ENCODE data around the gene LKAAEAR1. TPM values are rescaled to one million over a fixed set of nuclear protein-coding genes. Genes with fewer than 3 reads are reported as not detected.

Gene LKAAEAR1
- total and polyA plus RNA-seq, 2 of the 13 experiments (the other 11 are each of a cell fraction or from before 2014, with no cell fraction given): not detected

GRCh38 chr20:64079273-64080012 lies 4.8 kb downstream of the LKAAEAR1 start, which contains the start of gene RGS19 (continued):
- TF ChIP-seq CENPX (CRISPR knock-in tag; IDR thresholded peaks at IDR 0.05) (no peak), CC2D1A (CRISPR knock-in tag; IDR thresholded peaks at IDR 0.05) (no peak), RXRA (CRISPR knock-in tag; IDR thresholded peaks at IDR 0.05) (peak; percentile 79), ZNF331 (CRISPR knock-in tag; IDR thresholded peaks at IDR 0.05) (no peak), ZBTB40 (IDR thresholded peaks at IDR 0.05) (no peak), ZBTB40 (CRISPR knock-in tag; IDR thresholded peaks at IDR 0.05) (no peak; the same call in 1 of the 2 replicates), MIER3 (CRISPR knock-in tag; IDR thresholded peaks at IDR 0.05; ENCODE audit: borderline replicate concordance) (no peak), ETV6 (CRISPR knock-in tag; conservative IDR thresholded peaks at IDR 0.05) (no peak; the same call in 1 of the 2 replicates), SYNCRIP (IDR thresholded peaks at IDR 0.05; ENCODE audit: insufficient read depth, low read depth, low read length) (no peak), HNF4G (IDR thresholded peaks at IDR 0.05; ENCODE audit: borderline replicate concordance, low read depth, low read length) (no peak), HNF4G (CRISPR knock-in tag; IDR thresholded peaks at IDR 0.05; ENCODE audit: borderline replicate concordance, low read depth) (no peak), ZNF678 (CRISPR knock-in tag; IDR thresholded peaks at IDR 0.05) (0 out of 2 replicates have a peak, but pooled peaks have one; percentile 73), MIXL1 (CRISPR knock-in tag; IDR thresholded peaks at IDR 0.05) (no peak)
- TF ChIP-seq, protein P1, sequence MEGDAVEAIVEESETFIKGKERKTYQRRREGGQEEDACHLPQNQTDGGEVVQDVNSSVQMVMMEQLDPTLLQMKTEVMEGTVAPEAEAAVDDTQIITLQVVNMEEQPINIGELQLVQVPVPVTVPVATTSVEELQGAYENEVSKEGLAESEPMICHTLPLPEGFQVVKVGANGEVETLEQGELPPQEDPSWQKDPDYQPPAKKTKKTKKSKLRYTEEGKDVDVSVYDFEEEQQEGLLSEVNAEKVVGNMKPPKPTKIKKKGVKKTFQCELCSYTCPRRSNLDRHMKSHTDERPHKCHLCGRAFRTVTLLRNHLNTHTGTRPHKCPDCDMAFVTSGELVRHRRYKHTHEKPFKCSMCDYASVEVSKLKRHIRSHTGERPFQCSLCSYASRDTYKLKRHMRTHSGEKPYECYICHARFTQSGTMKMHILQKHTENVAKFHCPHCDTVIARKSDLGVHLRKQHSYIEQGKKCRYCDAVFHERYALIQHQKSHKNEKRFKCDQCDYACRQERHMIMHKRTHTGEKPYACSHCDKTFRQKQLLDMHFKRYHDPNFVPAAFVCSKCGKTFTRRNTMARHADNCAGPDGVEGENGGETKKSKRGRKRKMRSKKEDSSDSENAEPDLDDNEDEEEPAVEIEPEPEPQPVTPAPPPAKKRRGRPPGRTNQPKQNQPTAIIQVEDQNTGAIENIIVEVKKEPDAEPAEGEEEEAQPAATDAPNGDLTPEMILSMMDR (CRISPR knock-in tag; IDR thresholded peaks at IDR 0.05): no peak
- TF ChIP-seq, protein P2, sequence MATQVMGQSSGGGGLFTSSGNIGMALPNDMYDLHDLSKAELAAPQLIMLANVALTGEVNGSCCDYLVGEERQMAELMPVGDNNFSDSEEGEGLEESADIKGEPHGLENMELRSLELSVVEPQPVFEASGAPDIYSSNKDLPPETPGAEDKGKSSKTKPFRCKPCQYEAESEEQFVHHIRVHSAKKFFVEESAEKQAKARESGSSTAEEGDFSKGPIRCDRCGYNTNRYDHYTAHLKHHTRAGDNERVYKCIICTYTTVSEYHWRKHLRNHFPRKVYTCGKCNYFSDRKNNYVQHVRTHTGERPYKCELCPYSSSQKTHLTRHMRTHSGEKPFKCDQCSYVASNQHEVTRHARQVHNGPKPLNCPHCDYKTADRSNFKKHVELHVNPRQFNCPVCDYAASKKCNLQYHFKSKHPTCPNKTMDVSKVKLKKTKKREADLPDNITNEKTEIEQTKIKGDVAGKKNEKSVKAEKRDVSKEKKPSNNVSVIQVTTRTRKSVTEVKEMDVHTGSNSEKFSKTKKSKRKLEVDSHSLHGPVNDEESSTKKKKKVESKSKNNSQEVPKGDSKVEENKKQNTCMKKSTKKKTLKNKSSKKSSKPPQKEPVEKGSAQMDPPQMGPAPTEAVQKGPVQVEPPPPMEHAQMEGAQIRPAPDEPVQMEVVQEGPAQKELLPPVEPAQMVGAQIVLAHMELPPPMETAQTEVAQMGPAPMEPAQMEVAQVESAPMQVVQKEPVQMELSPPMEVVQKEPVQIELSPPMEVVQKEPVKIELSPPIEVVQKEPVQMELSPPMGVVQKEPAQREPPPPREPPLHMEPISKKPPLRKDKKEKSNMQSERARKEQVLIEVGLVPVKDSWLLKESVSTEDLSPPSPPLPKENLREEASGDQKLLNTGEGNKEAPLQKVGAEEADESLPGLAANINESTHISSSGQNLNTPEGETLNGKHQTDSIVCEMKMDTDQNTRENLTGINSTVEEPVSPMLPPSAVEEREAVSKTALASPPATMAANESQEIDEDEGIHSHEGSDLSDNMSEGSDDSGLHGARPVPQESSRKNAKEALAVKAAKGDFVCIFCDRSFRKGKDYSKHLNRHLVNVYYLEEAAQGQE (IDR thresholded peaks at IDR 0.05; ENCODE audit: borderline replicate concordance in 1 of 2, low read depth in 1 of 2, low read length in 2 of 2): 0 out of 4 replicates have a peak, but pooled peaks of 1 of the 2 experiments have one; percentile 9

All from HepG2 (cell line).